Measurements from ENCODE around the gene OLFM1. TPM values are rescaled to one million over a fixed set of nuclear protein-coding genes. Genes with fewer than 3 reads are reported as not detected.

The OLFM1 gene
- total and polyA plus RNA-seq, 2 donors from 2014 or later: 2.9 to 33.7 TPM

DNA sequence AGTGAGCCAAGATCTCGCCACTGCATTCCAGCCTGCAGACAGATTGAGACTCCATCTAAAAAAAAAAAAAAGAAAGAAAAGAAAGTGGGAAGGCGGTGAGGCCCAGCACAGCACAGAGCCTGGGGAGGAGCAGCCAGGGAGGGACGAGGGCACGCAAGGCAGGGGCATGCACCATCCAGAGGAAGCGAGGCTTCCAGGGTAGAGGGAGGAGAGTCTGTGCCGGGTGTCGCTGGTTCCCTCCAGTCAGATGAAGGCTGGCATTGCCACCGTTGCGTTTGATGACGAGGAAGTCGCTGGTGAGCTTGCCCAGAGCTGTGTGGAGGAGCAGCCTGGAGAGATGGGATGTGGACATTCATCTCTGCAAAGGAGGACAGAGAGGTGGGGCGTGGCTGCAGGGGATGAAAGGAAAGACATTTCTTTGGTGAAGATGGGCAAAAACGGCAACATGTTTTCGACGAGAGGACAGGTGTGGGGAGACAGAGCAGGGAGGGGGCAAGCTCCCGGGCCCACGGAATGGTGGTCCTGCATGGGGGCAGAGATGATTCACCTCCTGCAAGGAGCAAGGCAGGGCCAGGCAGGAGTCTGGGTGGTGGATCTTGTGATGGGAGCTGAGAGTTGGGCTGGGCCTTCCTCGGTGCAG lies 18.6 kb upstream of the OLFM1 start:
- intact Hi-C loops (cut with DNase I): no loop called here
- Histone ChIP-seq H3K4me3 (ENCODE audit: low read length in 3 of 3) (no peak overlapping the region), H3K4me1 (ENCODE audit: control insufficient read depth in 2 of 3, insufficient read depth in 2 of 3, low read depth in 1 of 3, low read length in 3 of 3) (no peaks in the 10 kb centered on the region), H3K27ac (ENCODE audit: low read depth in 2 of 2, low read length in 2 of 2) (no peak overlapping the region), H3K27me3 (ENCODE audit: control insufficient read depth, insufficient read depth, low read length) (peaks cover 3% of the 10 kb centered on the region), H3K36me3 (ENCODE audit: control insufficient read depth in 2 of 3, insufficient read depth in 3 of 3, low read length in 3 of 3) (no peaks in the 10 kb centered on the region), H3K9me3 (ENCODE audit: control insufficient read depth in 2 of 3, insufficient read depth in 1 of 3, low read length in 3 of 3) (peaks cover 0 to 3% (median 0%) of the 10 kb centered on the region in 3 donors), H3K9ac (ENCODE audit: low read length in 3 of 3) (no peak overlapping the region)
- DNase-seq (peak in 2 of 5 donors; percentile 18 to 47), FAIRE-seq (no peak)
- TF ChIP-seq, protein P1, sequence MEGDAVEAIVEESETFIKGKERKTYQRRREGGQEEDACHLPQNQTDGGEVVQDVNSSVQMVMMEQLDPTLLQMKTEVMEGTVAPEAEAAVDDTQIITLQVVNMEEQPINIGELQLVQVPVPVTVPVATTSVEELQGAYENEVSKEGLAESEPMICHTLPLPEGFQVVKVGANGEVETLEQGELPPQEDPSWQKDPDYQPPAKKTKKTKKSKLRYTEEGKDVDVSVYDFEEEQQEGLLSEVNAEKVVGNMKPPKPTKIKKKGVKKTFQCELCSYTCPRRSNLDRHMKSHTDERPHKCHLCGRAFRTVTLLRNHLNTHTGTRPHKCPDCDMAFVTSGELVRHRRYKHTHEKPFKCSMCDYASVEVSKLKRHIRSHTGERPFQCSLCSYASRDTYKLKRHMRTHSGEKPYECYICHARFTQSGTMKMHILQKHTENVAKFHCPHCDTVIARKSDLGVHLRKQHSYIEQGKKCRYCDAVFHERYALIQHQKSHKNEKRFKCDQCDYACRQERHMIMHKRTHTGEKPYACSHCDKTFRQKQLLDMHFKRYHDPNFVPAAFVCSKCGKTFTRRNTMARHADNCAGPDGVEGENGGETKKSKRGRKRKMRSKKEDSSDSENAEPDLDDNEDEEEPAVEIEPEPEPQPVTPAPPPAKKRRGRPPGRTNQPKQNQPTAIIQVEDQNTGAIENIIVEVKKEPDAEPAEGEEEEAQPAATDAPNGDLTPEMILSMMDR (IDR thresholded peaks at IDR 0.05; ENCODE audit: borderline replicate concordance, extremely low read depth, insufficient read depth): no peak

GRCh38 chr9:135069558-135070197 lies 17.8 kb upstream of the OLFM1 start:
- H3K9me3 ChIP-seq (ENCODE audit: control insufficient read depth in 2 of 3, insufficient read depth in 1 of 3, low read length in 3 of 3): peaks cover 0 to 1% (median 0%) of the 10 kb centered on the region in 3 donors
- no peaks in the 10 kb centered on the region for H3K36me3 ChIP-seq (ENCODE audit: control insufficient read depth in 2 of 3, insufficient read depth in 3 of 3, low read length in 3 of 3)
- intact Hi-C loops (cut with DNase I): no loop called here
- H3K4me3 ChIP-seq (ENCODE audit: low read length in 3 of 3): no peak overlapping the region
- H3K4me1 ChIP-seq (ENCODE audit: control insufficient read depth in 2 of 3, insufficient read depth in 2 of 3, low read depth in 1 of 3, low read length in 3 of 3): peaks cover 0 to 1% (median 0%) of the 10 kb centered on the region in 3 donors
- H3K27ac ChIP-seq (ENCODE audit: low read depth in 2 of 2, low read length in 2 of 2): no peak overlapping the region
- peaks cover 4% of the 10 kb centered on the region for H3K27me3 ChIP-seq (ENCODE audit: control insufficient read depth, insufficient read depth, low read length)
- H3K9ac ChIP-seq (ENCODE audit: low read length in 3 of 3): no peak overlapping the region
- DNase-seq (peak in 2 of 5 donors; percentile 22), FAIRE-seq (no peak)
- TF ChIP-seq, protein P1 (IDR thresholded peaks at IDR 0.05; ENCODE audit: borderline replicate concordance, extremely low read depth, insufficient read depth): no peak

DNA sequence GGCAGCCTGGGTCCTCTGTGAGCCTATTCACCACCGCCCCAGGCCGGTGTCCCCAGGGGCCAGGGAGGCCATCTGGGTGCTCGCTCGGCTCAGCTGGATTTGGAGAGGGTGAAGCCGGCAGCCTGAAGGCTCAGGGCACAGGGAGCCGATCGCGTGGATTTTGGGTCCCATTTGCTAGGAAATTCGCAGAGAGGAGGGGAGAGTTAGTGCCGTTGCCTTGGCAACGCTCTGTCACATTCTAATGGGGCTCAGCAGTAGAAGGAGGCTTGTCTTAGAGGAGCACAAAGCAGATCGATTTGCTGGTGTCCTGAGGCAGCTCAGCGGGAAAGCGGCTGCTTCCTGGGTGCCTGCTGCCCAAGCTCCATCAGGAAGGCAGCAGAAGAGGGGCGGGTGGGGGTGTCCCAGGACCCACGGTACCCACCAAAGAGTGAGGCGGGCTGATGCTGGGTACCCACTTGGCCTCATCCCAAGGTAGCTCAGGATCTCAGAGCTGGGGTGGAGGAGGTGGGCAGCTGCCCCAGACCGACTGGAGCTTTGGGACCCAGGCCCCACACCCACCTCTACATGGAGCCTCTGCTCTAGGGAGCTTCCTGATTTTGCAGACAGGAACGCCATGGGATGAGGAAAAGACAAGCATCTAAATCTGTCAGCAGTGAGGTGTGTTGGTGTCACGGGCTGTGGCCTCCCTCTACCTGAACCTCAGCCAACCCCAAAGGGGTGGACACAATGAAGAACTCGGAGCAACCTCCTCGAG lies 17.1 kb upstream of the OLFM1 start:
- peaks cover 0 to 2% (median 0%) of the 10 kb centered on the region in 3 donors for H3K4me1 ChIP-seq (ENCODE audit: control insufficient read depth in 2 of 3, insufficient read depth in 2 of 3, low read depth in 1 of 3, low read length in 3 of 3)

More for the DNA sequence above, 17.1 kb upstream of the OLFM1 start:
- intact Hi-C loops (cut with DNase I): no loop called here
- H3K9ac ChIP-seq (ENCODE audit: low read length in 3 of 3): no peak overlapping the region
- FAIRE-seq: no peak
- H3K27me3 ChIP-seq (ENCODE audit: control insufficient read depth, insufficient read depth, low read length): peaks cover 7% of the 10 kb centered on the region
- H3K4me3 ChIP-seq (ENCODE audit: low read length in 3 of 3): no peak overlapping the region
- peak in 2 of 5 donors; percentile 31 to 49 for DNase-seq
- TF ChIP-seq, protein P1 (IDR thresholded peaks at IDR 0.05; ENCODE audit: borderline replicate concordance, extremely low read depth, insufficient read depth): no peak
- no peaks in the 10 kb centered on the region for H3K9me3 ChIP-seq (ENCODE audit: control insufficient read depth in 2 of 3, insufficient read depth in 1 of 3, low read length in 3 of 3)
- no peak overlapping the region for H3K27ac ChIP-seq (ENCODE audit: low read depth in 2 of 2, low read length in 2 of 2)
- no peaks in the 10 kb centered on the region for H3K36me3 ChIP-seq (ENCODE audit: control insufficient read depth in 2 of 3, insufficient read depth in 3 of 3, low read length in 3 of 3)

Data from kidney (tissue), 14 donors.